C4-2B (cell line): ENCODE data around the gene HMG20A.

Experiments
- ZFX ChIP-seq: fragments of 450-650 bp; IDR thresholded peaks from 2 replicates; pipeline ENCODE4 v1.6.1; 2017
- TF ChIP-seq, protein P1 (sequence below): fragments of 450-650 bp; conservative IDR thresholded peaks from 2 replicates; pipeline ENCODE4 v1.5.1; 2017; ENCODE audit warnings: mild to moderate bottlenecking

DNA sequence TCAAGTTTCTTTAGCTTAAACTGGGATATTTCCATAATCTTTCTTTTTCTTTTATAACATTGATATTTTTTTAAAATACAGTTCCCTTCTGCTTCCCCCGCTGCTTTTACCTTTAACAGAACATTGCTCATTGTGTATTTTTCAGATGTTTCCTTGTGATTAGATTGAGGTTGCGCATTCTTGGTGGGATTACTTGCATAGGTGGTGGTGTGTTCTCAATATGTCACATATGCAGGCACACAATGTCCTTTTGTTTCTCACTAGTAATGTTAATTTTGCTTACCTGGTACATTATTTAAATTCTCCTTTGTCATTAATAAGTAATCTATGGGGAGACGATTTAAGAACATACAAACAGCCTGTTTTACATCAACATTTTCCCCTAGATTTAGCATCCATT, 48.2 kb downstream of the HMG20A start:
- TF ChIP-seq, protein P1, sequence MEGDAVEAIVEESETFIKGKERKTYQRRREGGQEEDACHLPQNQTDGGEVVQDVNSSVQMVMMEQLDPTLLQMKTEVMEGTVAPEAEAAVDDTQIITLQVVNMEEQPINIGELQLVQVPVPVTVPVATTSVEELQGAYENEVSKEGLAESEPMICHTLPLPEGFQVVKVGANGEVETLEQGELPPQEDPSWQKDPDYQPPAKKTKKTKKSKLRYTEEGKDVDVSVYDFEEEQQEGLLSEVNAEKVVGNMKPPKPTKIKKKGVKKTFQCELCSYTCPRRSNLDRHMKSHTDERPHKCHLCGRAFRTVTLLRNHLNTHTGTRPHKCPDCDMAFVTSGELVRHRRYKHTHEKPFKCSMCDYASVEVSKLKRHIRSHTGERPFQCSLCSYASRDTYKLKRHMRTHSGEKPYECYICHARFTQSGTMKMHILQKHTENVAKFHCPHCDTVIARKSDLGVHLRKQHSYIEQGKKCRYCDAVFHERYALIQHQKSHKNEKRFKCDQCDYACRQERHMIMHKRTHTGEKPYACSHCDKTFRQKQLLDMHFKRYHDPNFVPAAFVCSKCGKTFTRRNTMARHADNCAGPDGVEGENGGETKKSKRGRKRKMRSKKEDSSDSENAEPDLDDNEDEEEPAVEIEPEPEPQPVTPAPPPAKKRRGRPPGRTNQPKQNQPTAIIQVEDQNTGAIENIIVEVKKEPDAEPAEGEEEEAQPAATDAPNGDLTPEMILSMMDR, result no peak
- no peak for TF ChIP-seq ZFX
